ENCODE measurements around the gene CANX. TPM values are rescaled to one million over a fixed set of nuclear protein-coding genes. Genes with fewer than 3 reads are reported as not detected.
"Not testable (repeated sequence)": the region's sequence is repeated elsewhere in the genome, so short reads cannot be mapped to it uniquely, and the experiment has no call there.

Gene CANX
- total RNA-seq, 3 donors from 2014 or later = 485 to 598 (median 521) TPM

DNA sequence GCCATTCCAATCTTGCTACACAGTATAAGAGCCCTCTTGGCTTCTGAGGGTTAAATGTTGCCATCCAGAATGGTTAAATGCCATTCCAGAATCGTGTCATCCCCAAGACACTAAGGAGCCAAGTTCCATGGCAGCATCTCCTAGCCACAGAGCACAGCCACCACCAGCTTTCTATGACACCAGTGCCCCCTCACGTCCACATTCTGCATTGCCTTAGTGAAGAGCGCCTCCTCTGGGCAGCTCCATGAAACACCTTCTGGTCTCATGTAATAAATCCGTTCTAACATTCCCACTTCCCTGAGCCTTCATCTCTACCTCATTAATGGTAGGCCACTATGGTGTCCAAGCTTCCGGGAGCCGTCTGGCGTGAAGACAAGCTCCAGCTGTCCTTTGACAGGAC lies 30.4 kb upstream of the CANX start:
- H3K36me3 ChIP-seq (ENCODE audit: low read depth) = no peaks in the 10 kb centered on the region
- no peaks in the 10 kb centered on the region for H3K9me3 ChIP-seq
- ATAC-seq (peak; percentile 62), DNase-seq (peak in 2 of 3 donors; percentile 27 to 36)
- TF ChIP-seq CTCF (IDR thresholded peaks at IDR 0.05) = no peak
- no peaks in the 10 kb centered on the region for H3K4me1 ChIP-seq (ENCODE audit: low read depth)
- intact Hi-C loops (cut with DNase I, micrococcal nuclease) = no loop called here
- no peak overlapping the region for H3K4me3 ChIP-seq

- DNase-seq (peak; percentile 96 to 97 (median 97)), ATAC-seq (peak; percentile 97)
- Histone ChIP-seq H3K4me1 (ENCODE audit: low read depth) (peaks cover 14% of the 10 kb centered on the region), H3K4me3 (peak overlapping the region; percentile 42), H3K36me3 (ENCODE audit: low read depth) (no peaks in the 10 kb centered on the region), H3K9me3 (no peaks in the 10 kb centered on the region)
- TF ChIP-seq CTCF (IDR thresholded peaks at IDR 0.05) = no peak
- intact Hi-C loops (cut with DNase I, micrococcal nuclease) = no loop called here
Observed at GRCh38 chr5:179678223-179679013, 20.3 kb upstream of the CANX start.

DNA sequence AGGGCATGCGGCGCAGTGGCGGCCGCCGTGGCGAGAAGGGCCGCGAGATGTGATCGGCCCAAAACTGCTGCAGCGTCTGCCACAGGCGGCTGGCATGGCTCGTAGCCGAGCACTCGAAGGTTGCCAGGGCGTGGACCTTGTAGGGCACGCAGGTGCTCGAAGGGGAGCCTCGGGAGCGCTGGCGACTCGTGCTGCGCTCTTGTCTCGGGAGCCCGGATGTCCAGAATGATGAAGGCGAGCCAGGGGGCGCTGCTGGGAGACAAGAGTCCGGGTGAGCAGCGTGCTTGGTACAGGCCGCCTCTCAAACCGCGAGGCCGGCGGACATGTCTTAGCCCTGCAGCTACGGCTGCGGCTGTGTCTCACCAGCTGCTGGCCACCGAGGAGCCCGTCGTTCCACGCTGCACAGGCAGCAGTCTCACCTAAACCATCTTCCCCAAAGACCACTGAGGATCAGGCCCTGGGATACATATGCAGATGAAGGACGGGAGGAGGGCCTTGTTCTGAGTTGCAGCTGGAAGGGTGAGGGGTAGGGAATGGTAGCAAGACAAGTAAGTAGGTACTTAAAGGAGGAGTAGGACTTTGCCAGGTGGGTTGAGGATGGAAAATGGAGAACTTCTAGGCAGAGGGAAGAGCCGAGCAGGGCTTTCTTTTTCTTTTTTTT lies 19.6 kb upstream of the CANX start:
- no peaks in the 10 kb centered on the region for H3K9me3 ChIP-seq
- TF ChIP-seq CTCF (IDR thresholded peaks at IDR 0.05) = no peak
- DNase-seq = peak; percentile 81 to 88 (median 84)
- H3K4me3 ChIP-seq = peak overlapping the region; percentile 42
- intact Hi-C loops (cut with DNase I, micrococcal nuclease) = no loop called here
- ATAC-seq = peak; percentile 27
- peaks cover 14% of the 10 kb centered on the region for H3K4me1 ChIP-seq (ENCODE audit: low read depth)
- no peaks in the 10 kb centered on the region for H3K36me3 ChIP-seq (ENCODE audit: low read depth)

DNA sequence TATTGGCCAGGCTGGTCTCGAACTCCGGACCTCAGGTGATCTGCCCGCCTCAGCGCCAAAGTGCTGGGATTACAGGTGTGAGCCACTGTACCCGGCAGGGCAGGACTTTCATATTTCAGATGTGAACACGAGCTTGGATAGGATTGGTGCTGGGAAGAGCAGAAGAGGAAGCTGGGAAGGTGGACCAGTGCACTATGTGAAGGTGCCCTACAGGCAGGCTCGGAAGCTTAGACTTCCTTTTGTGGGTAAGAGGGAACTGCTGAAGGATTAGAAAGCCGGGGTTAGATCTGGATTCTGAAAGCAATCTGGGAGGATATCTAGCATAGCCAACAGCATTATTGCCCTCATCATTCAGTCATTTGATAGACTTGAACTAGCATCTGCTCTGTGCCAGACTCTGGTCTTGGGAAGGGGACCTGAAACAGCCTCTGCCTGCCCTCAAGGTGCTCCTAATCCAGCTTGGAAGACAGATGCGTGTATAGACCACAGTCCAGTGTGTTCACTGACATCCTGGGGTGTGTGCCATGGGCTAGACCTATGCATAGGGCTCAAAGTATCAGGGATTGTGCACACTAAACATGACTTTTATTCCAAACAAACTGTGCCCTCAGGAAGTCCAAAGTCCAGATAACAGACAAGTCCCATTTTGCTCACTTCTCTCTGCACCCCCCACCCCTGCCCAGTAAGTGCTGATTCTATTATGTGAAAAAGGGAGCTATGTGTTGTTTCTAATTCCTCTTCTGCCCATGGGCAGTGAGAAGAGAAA lies 18.6 kb upstream of the CANX start:
- intact Hi-C loops (cut with DNase I, micrococcal nuclease) = no loop called here
- peak in 1 of 3 donors; percentile 18 for DNase-seq
- no peak for ATAC-seq
- no peaks in the 10 kb centered on the region for H3K36me3 ChIP-seq (ENCODE audit: low read depth)
- H3K9me3 ChIP-seq = no peaks in the 10 kb centered on the region
- TF ChIP-seq CTCF (IDR thresholded peaks at IDR 0.05) = no peak
- H3K4me1 ChIP-seq (ENCODE audit: low read depth) = peaks cover 14% of the 10 kb centered on the region
- H3K4me3 ChIP-seq = no peak overlapping the region

DNA sequence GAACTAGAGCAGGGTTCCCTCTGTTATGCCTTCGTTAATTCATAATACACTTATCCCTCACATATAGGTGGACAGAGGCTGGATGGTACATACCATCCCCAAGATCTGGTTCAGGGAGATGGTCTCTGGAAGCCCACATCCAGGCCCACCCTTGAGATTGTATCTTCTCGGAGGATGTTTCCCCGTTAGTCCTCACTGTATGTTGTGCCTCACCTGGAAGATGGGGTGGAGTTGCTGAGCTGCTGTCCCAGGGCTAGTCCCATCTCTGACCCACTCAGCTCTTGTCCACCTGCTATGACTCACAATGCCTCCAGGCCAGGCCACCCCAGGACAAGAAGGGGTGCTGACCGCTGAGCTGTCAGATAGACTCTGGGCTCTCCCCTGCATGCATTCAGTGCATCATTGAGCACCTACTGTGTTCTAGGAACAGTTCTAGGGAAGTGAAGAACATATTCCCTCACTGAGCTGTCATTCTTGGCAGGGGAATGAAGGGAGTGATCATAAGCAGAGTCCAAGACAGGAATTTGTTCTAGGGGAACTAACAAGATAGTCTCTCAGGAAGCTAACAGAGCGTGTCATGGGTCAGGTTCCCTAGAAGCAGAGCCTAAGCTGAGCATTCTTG lies 17.9 kb upstream of the CANX start, which contains the start of gene CBY3:
Gene CBY3 (minus strand): TSS at position 255 of the 622 bp plus-strand sequence. CDS start 116 bp downstream, at position 139.
- ATAC-seq (no peak), DNase-seq (no peak)
- H3K4me1 ChIP-seq (ENCODE audit: low read depth) = peaks cover 14% of the 10 kb centered on the region
- TF ChIP-seq CTCF (IDR thresholded peaks at IDR 0.05) = no peak
- H3K36me3 ChIP-seq (ENCODE audit: low read depth) = no peaks in the 10 kb centered on the region
- H3K4me3 ChIP-seq = no peak within 1 kb of the TSS
- no peaks in the 10 kb centered on the region for H3K9me3 ChIP-seq
- intact Hi-C loops (cut with DNase I, micrococcal nuclease) = no loop called here

DNA sequence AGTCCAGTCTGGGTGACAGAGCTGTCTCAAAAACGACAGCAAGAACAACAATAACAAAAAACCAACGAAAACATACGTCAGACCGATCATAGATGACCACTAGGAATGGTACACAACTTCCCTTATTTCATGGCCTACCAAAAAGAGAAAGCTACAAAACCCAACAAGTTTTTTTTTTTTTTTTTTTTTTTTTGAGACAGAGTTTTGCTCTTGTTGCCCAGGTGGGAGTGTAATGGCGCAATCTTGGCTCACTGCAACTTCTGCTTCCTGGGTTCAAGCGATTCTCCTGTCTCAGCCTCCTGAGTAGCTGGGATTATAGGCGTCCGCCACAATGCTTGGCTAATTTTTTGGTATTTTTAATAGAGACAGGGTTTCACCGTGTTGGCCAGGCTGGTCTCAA lies 9.6 kb upstream of the CANX start:
- H3K4me3 ChIP-seq; H3K9me3 ChIP-seq; H3K36me3 ChIP-seq (ENCODE audit: low read depth); H3K4me1 ChIP-seq (ENCODE audit: low read depth); ATAC-seq; intact Hi-C loops (cut with DNase I, micrococcal nuclease): not testable (repeated sequence)
- DNase-seq = peak in 1 of 3 donors; percentile 4
